CD1c-positive myeloid dendritic cell (primary cell): ENCODE results near the gene SPG11.
"Not testable (repeated sequence)": the region's sequence is repeated elsewhere in the genome, so short reads cannot be mapped to it uniquely, and the experiment has no call there.

ENCODE experiments used
- DNase-seq: peaks from one replicate; pipeline ENCODE4 v3.0.0-alpha.2; 2016; ENCODE audit errors: extremely low spot score

Gene SPG11

DNA sequence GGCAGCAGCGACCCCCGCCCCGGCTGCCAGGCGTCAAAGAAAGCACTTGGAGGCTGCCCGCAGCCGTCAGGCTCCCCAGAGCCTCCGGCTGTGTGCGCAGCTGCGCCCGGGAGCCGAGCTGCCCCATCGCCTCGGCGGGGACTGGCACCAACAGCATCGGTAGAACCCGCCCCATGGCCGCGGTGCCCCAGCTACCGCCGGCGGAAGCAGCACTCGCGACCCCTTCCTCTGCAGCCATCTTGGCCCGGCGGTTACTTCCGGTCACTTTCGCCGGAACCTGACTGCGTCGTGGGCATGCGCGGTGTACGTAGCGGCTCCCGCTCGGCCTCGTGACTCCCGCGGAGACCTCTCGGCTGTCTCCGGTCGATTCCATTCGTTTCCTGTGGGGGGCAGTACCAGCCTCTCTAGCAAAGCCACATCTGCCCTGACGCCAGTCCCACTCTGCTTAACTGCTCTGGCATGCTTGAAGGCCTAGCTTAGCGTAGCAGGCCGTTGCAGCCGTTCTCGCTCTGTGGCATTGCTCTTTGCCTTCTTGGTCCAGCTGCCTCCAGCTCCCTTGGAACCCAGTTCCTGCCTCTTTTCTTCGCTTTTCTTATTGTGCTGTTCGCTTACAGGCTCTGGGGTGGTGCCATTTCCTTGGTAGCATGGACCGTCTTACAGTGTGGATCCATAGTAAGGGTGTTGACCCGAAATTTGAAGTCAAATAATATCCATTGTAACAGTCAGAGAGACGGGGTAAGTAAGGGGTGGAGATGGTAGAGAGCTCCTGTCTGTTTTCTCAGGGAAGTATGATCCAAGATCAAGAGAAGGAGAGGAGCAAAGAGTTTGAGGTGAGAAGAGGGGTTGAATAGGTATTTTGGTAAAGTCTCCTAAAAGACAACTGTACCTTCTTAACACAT lies at the start of gene SPG11:
TSS of gene SPG11 (minus strand) at position 253 of the 899 bp plus-strand sequence. CDS start at position 238, 15 bp downstream.
- DNase-seq, result peak; percentile 99

GRCh38 chr15:44712346-44713005 lies 49.0 kb upstream of the SPG11 start:
- peak; percentile 88 for DNase-seq

DNA sequence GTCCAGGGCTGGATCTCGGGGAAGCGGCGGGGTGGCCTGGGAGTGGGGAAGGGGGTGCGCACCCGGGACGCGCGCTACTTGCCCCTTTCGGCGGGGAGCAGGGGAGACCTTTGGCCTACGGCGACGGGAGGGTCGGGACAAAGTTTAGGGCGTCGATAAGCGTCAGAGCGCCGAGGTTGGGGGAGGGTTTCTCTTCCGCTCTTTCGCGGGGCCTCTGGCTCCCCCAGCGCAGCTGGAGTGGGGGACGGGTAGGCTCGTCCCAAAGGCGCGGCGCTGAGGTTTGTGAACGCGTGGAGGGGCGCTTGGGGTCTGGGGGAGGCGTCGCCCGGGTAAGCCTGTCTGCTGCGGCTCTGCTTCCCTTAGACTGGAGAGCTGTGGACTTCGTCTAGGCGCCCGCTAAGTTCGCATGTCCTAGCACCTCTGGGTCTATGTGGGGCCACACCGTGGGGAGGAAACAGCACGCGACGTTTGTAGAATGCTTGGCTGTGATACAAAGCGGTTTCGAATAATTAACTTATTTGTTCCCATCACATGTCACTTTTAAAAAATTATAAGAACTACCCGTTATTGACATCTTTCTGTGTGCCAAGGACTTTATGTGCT lies 48.4 kb upstream of the SPG11 start:
- peak; percentile 84 for DNase-seq

GRCh38 chr15:44711096-44711742 lies 47.8 kb upstream of the SPG11 start, which contains the start of the genes B2M and PATL2:
Gene B2M, plus strand, starts transcription at chr15:44711517. Its CDS starts 30 bp downstream, at chr15:44711547.
Gene PATL2, minus strand, starts transcription at chr15:44711323. Its CDS starts 34,833 bp downstream, at chr15:44676490.
- DNase-seq, result peak; percentile 99

GRCh38 chr15:44710236-44711095 lies 47.0 kb upstream of the SPG11 start:
- peak; percentile 90 for DNase-seq

GRCh38 chr15:44706946-44707636 lies 43.6 kb upstream of the SPG11 start:
- no peak for DNase-seq

DNA sequence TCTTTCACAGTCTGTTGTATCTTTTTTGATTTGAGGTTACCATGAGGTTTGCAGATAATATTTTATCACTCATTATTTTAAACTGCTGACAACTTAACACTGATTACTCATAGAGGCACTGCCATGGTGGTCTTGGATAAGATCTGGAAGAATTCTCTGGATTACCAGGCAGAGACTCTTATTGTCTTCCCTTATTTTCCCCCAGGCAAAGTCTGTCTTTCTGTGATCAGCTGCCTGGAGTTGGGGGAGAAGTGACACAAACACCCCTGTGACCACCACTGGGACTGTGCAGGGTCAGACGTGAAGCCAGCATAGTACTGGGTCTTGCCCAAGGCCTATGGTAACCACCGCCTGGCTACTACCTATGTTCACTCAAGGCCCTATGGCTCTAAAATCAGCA lies 42.9 kb upstream of the SPG11 start:
- no peak for DNase-seq

DNA sequence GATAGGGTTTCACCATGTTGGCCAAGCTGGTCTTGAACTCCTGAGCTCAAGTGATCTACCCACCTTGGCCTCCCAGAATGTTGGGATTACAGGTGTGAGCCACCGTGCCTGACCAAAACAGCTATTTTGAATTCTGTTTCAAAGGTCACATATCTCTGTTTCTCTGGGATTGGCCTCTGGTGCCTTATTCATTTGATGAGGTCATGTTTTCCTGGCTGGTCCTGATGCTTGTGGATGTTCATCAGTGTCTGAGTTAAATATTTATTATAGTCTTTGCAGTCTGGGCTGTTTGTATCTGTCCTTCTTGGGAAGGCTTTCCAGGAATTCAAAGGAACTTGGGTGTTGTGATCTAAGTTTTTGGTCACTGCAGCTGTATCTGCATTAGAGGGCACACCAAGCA lies 42.5 kb upstream of the SPG11 start:
- no peak for DNase-seq

DNA sequence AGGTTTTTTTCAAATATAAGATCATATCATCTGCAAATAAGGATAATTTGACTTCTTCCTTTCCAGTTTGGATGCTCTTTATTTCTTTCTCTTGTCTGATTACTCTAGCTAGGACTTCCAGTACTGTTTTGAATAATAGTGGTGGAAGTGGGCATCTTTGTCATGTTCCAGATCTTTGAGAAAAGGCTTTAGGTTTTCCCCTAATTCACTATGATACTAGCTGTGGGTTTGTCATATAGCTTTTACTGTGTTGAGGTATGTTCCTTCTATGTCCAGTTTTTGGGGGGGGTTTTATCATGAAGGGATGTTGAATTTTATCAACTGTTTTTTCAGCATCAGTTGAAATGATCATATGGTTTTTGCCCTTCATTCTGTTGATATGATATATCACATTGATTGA lies 37.2 kb upstream of the SPG11 start:
- DNase-seq, result not testable (repeated sequence)

GRCh38 chr15:44698641-44699040 lies 35.2 kb upstream of the SPG11 start:
- DNase-seq, result peak; percentile 51

DNA sequence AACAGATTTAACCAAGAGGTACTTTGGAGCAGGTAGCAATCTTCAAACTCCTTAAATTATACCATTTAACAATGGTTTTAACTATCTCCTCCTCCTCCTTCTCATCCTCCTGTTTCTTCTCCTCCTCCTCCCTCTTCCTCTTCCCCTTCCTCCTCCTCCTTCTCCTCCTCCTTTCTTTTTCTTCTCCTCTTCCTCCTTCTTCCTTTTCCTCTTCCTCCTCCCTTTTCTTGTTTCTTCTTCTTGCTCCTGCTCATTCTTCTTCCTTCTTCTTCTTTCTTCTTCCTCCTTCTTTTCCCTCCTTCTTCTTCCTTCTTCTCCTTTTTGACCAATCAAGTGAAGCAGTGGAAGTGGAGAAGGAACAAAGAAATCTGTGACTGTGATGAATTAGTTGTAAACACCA lies 33.6 kb upstream of the SPG11 start:
- DNase-seq, result no peak

DNA sequence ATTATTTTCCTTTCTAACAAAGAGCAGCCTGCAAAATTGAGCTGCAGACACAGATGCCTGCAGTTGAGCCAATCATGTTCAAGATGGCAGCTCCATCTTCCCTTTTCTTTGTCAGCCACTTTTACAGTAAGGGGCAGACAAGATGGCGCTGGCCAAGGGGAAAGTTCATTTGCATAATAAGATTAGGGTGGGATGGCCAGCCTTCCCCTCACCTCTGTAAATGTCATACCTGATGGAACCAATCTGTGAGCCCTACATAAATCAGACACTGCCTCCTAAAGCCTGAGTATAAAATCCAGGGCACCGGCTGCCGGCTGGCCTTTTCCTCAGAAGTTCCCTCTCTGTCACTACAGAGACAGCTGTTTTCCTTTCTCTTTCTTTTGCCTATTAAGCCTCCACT lies 31.8 kb upstream of the SPG11 start:
- no peak for DNase-seq

GRCh38 chr15:44694416-44694815 lies 31.0 kb upstream of the SPG11 start:
- no peak for DNase-seq

- no peak for DNase-seq
Observed at GRCh38 chr15:44692659-44693058, 29.2 kb upstream of the SPG11 start.

DNA sequence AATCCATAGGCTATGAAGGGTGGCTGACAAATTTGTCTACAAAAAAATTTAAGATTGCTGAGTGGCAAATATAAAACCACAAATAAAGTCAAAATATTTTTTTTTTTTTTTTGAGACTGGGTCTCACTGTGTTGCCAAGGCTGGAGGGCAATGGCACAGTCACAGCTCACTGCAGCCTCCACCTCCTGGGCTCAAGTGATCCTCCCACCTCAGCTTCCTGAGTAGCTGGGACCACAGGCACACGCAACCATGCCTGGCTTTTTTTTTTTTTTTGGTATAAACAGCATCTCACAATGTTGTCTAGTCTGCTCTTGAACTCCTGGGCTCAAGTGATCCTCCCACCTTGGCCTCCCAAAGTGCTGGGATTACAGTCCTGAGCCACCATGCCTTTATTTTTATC lies 26.8 kb upstream of the SPG11 start:
- DNase-seq, result not testable (repeated sequence)

DNA sequence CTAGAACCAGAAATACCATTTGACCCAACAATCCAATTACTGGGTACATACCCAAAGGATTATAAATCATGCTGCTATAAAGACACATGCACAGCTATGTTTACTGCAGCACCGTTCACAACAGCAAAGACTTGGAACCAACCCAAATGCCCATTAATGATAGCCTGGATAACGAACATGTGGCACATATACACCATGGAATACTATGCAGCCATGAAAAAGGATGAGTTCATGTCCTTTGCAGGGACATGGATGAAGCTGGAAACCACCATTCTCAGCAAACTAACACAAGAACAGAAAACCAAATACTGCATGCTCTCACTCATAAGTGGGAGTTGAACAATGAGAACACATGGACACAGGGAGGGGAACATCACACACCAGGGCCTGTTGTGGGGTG lies 25.9 kb upstream of the SPG11 start:
- DNase-seq, result not testable (repeated sequence)

DNA sequence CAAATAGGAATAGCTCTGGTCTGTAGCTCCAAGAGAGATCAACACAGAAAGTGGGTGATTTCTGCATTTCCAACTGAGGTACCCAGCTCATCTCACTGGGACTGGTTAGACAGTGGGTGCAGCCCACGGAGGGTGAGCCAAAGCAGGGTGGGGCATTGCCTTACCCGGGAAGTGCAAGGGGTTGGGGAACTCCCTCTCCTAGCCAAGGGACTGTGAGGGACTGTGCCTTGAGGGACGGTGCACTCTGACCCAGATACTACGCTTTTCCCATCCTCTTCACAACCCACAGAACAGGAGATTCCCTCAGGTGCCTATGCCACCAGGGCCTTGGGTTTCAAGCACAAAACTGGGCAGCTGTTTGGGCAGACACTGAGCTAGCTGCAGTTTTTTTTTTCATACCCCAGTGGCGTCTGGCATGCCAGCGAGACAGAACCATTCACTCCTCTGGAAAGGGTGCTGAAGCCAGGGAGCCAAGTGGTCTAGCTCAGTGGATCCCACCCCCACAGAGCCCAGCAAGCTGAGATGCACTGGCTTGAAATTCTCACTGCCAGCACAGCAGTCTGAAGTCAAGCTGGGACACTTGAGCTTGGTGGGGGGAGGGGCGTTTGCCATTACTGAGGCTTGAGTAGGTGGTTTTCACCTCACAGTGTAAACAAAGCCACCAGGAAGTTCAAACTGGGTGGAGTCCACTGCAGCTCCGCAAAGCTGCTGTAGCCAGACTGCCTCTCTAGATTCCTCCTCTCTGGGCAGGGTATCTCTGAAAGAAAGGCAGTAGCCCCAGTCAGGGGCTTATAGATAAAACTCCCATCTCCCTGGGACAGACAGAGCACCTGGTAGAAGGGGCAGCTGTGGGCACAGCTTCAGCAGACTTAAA lies 19.6 kb upstream of the SPG11 start:
- peak; percentile 61 for DNase-seq

DNA sequence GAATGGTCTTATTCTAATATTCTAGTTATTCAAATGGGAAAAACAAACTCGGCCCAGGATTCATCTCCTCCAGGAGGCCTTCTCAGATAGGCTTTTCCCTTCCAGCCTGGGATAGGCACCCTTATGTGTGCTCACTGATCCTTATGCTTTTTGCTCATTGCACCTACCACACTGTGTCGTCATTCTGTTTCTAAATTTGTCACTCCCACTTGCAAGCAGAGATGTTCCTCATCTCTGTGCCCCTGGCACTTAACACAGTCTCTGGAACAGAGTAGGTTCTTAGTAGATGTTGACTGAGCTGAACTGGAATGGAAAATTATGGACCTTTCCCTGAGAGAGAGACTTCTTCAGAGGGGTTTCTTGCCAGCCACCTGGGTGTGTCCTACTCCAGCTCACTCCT lies 18.7 kb upstream of the SPG11 start:
- peak; percentile 55 for DNase-seq

GRCh38 chr15:44676676-44677075 lies 13.2 kb upstream of the SPG11 start:
- peak; percentile 10 for DNase-seq
